Activated naive CD4-positive, alpha-beta T cell (primary cell): ENCODE measurements around the gene RGP1.
A peak's percentile ranks its signal among the peaks of the same experiment; 100 is the strongest.

Experiments used
- DNase-seq, 4 experiments: peaks; one replicate each; lab custom pipeline; 2025; lab: John Stamatoyannopoulos, UW

RGP1 gene

DNA sequence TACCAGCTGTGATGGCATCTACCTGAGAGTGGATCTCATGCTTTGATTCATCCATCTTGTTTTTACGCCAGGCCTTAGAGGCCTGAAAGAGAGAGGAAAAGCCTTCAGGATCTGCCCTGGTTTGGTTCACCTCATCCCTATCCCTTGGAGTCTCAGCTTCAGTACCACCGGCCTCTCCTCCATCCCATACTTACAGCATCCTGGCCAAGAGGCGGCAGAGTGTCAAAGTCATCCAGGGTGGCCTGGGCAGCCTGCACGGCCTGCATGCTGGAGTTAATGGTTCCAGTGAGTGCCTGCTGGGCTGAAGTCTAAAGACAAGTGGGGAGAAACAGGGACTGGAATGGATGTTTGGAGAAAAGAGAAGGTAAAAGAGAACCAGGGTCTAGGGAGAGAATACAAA is 29.5 kb upstream of the RGP1 start:
- no peak for DNase-seq

DNA sequence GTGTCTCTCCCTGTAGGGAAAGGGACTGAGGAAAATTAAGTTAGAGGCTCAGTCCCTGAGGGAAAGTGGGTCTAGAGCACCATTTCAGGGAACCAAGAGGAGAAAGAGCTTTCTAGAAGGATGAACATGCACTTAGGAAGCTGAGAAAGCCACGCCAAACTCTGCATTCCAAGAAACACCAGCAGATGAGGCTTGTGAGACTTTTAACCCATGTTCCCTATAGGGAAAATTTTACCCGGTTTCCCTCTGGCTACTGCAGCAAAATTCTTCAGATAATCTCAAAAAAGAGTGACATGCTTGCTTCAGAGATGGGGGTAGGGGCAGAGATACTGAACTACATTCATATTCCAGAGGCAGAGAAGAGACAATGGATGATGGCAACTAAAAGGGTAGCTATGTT is 25.7 kb upstream of the RGP1 start:
- DNase-seq, result no peak

DNA sequence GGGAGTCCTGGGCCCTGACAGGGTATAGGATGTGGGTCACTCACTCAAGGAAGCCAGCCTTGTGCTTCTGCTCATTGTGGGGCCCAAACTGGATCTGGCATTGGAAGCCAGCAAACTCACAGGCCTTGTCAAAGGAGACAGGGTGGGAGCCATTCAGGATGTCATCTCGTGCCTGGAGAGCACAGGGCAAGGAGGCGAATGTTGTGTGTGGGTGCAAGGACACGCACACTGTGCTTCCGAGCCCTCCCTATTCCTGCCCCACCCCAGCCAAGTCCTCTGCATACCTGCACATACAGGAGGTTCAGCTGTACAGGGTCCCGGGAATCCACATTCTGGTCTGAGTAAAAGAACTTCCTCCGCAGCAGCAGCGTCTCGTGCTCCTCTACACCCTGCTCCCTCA is 25.2 kb upstream of the RGP1 start:
- no peak for DNase-seq

DNA sequence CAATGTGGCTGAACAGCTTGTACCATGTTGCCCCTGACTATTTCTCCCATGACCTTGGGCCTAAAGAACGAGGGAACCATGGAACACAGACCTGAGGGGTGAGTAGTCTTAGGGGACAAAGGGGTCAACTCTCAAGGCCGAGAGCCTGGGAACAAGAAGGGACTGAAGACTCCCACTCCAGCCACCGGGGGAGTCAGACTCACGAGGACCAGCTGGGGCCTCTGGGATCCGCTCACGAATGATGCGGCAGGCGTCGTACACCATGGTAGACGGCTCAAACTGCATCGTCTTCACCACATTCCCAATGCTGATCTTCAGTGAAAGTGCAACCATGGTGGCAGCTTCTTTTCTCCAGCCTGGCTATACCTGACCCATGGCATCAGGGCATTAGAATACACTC is 23.7 kb upstream of the RGP1 start:
- DNase-seq, result no peak

DNA sequence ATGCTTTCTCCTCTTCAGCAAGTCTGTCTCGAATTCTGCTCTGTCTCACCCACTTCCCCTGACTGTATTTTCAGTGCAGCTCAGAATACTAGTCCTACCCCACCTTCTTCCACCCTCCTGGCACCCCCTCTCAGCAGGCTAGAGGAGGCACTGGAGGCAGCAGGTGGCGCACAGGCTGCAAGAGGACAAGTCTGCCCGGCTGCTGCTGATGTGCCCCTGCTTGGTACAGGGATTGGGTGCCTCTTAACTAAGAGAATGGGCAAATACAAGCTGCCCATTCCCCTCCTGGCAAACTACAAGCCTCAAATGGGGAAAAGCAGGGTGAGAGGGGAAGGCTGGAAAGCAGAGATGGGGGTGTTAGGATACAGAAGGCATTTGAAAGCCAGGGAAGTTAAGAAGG is 22.2 kb upstream of the RGP1 start:
- DNase-seq, result peak in 2 of 4 experiments; percentile 12 to 39

DNA sequence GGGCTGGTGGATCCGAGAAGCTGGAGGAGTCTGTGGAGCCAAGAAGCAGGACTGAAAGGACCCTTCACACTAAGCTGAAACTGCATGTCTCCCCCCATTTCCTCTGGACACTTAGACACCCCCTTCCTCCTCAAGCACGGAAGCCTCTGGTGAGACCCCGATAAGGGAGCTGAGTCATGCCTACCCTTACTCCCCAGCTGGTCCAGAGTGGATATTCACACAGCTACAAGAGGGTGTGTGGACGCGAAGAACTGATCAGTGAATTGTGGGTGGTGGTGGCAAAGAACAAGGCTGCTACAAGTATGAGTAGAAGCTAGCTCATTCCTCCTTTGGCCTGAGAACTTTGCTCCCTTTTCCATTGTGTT is 21.4 kb upstream of the RGP1 start:
- DNase-seq, result no peak

DNA sequence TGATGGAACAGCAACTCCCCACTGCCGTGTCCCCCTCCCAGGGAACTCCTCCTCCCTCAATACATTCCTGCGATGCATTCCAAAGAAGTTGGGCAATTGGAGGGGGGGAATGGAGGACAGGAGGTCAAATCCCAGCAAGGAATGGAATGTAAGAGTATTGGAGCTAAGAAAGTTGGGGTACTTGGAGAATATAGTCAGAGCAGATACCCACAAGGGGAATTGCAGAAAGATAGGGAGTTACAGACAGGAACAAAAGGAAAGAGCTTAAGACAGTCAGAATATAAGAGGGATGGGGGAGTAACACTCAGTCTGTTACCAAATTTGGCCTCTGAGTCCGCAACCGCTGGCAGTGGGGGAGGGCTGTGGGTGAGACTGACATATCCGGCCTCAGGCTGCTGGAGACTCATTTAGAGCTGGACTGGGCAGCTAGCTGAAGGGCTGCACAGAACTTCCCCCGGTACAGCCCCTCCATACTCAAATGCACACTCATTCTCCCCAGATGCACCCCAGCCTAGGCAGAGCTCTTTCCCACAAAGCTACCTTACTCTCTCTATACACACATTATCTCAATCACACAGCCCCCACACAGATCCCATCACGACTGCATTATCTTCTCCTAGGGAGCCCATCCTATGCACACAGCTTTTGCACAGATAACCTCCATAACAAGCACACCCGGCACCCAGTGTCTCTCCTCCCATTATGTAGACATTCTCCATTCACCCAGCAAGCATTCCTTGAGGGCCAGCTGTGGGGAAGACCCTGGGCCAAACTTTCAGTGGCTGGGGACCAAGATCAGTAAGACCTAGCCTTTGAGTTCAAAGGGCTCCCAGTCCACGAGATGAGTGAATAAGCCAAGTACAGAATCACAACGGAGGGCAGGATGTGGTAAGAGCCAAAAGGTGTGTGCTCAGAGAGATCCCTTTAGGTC is 20.8 kb upstream of the RGP1 start:
- no peak for DNase-seq

DNA sequence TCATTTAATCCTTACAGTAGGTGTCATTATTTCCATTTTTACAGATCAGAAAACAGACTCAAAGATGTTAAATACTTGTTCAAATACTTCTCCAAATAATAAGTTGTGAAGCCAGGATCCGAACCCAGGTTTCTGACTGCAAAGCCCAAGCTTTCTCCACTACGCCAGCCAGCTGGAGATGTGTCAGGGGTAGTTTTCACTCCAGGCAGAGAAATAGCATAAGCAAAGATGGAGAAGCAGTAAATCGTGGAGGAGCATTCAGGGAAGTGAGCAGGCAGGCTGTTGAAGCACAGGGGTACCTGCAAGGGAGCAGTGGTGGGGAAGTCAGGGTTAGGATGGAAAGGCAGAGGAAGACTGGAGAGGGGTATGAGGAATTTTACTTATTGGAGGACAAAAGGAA is 20.0 kb upstream of the RGP1 start:
- DNase-seq, result no peak

DNA sequence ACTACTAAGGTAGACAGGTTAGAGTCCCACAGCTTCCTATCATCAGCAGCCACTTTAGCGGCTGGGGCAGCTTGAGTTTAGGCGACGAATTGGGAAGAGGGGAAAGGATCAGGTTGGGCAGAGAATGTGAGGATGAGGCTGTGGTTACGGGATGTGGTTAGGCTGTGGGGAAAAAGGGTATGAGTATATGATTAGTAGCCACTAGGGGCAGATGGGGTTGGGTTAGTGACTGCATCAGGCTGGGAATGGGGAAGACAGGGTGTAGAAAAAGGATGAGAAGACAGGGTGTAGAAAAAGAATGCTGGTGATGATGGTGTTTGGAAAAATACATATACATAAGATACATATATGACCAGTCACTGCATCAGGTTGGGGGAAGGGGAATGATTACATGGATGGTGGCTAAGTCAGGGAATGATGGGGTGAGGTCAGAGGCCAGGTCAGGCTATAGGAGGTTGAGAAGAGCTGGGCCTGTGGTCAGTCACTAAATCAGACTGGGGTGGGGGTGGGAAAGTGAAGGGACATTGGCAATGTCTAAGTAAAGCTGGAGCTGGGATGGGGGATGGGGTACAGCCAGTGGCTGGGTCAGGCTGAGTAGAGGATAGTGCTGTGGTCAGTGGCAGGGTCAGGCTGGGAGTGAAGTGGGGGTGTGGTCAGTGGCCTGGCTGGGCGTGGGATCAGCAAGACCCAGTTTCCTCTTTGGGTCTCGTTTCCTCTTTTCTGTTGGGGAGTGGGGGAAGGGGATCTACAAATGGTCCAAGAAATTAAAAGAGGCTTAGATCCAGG is 19.2 kb upstream of the RGP1 start:
- no peak for DNase-seq

DNA sequence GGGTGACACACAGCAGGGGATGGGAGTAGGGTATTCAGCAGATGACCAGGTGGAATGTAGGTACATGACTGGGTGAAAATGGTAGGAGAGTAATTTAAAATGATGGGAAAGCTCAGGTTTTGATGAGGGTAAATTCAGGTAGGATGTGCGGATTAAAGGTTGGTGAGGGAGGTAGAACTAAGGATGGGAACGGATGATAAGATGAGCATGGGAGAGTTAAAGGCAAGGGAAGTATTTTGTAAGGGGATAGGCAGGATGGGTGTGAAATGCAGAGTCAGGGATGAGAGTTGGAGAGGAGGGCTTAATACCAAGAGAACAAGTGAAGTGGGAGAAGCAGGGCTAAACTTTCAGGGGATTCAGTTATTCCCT is 18.6 kb upstream of the RGP1 start:
- DNase-seq, result no peak

DNA sequence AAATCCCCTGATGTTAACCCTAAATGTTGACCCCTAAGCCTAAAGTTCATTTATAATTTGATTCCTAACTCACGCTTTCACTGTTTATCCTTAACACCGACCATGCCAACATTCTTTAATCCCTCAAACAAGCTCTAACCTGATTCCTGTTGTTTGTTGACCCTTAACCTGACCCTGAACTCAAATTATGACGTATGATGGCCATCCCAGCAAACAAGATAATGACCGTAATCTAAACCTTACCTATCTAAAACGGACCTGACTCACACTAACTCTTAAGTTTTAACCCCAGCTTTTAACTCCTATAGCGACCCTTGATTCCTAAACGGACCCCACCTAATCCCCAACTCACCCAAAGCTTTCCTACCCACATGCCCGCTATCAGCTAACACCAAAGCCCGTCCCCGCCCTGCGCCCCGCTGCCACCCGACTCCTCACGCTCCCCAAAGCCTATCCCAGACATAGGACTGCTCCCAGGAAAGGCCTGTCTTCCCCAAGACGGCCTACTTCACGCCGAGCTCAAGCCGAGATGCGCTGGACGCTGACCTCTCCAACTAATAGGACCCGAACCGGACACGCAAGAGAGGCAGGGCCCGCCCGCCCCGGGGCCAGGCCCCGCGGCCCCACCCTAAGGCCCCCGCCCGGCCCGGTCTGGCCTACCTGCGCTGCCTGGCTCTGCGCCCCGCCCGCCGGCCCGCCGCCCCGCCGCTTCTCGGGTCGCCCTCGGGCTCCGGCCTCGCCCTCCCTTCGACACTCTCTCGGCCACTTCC is 17.5 kb upstream of the RGP1 start:
- DNase-seq, result no peak

DNA sequence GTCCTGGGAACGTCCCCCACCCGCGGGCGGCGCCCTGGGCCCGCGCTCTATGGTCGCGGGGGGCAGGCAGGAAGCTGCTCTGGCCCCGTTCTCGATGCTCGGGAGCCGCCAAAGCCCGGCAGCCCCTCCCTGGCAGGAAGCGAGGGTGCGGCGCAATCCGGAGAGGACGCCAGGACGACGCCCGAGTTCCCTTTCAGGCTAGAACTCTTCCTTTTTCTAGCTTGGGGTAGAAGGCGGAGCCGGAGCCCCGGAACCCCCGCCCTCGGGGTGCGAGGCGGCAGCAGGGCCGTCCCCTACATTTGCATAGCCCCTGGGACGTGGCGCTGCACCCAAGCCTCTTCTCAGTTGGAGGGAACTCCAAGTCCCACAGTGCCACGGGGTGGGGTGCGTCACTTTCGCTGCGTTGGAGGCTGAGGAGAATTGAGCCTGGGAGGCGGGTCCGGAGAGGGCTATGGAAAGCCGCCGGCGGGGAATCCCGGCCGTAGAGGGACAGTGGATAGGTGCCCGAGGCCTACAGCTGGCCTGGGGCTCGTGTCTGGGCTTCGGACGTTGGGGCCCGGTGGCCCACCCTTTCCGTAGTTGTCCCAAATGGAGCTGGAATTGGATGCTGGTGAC is 16.8 kb upstream of the RGP1 start, which contains the start of the genes CREB3 and TLN1:
Gene CREB3 (plus strand): TSS at position 482 of the 615 bp plus-strand sequence. CDS start 107 bp downstream, at position 589.
Gene TLN1 (minus strand): TSS at position 11 of the 615 bp plus-strand sequence. CDS start 6,501 bp downstream, outside the sequence.
- DNase-seq, result peak; percentile 83 to 96 (median 92)

DNA sequence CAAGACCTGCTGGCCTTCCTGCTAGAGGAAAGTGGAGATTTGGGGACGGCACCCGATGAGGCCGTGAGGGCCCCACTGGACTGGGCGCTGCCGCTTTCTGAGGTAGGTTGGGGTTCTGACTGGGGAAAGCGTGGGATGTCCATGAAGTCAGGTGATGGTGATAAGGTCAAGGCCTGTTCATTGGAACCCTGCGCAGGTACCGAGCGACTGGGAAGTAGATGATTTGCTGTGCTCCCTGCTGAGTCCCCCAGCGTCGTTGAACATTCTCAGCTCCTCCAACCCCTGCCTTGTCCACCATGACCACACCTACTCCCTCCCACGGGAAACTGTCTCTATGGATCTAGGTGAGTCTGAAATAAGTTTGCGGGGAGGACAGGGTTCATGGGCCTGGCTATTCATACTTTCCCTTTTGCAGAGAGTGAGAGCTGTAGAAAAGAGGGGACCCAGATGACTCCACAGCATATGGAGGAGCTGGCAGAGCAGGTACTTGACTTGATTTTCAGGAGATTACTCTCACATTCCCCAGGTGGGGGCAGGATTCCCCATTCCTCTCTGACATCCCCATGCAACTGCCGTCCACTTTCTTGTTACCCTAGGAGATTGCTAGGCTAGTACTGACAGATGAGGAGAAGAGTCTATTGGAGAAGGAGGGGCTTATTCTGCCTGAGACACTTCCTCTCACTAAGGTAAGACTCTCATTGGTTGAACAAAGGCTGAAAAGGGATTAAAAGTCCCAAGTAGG is 16.1 kb upstream of the RGP1 start:
- DNase-seq, result no peak

DNA sequence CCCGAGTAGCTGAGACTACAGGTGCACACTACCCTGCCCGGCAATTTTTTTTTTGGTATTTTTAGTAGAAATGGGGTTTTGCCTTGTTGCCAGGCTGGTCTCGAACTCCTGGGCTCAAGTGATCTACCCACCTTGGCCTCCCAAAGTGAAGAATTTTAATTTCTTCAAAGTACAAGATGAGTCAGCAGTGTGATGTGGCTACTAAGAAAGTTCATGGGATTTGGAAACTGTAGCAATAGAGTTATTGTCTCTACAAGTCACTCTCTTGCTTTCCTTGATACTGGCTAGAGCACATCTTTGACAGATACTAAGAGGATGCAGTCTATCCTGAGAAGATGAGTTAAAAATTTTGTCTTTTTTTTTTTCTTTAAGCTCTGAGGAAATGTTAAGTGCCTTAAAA is 15.0 kb upstream of the RGP1 start:
- no peak for DNase-seq

DNA sequence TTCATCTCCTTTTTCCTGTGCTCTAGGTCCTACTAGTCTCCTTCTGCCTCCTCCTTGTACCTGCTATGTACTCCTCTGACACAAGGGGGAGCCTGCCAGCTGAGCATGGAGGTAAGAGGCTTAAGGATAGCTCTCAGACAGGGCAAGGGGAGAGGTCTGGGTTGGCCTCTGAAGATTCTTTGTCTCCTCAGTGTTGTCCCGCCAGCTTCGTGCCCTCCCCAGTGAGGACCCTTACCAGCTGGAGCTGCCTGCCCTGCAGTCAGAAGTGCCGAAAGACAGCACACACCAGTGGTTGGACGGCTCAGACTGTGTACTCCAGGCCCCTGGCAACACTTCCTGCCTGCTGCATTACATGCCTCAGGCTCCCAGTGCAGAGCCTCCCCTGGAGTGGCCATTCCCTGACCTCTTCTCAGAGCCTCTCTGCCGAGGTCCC is 12.9 kb upstream of the RGP1 start:
- DNase-seq, result peak in 2 of 4 experiments; percentile 11 to 40

DNA sequence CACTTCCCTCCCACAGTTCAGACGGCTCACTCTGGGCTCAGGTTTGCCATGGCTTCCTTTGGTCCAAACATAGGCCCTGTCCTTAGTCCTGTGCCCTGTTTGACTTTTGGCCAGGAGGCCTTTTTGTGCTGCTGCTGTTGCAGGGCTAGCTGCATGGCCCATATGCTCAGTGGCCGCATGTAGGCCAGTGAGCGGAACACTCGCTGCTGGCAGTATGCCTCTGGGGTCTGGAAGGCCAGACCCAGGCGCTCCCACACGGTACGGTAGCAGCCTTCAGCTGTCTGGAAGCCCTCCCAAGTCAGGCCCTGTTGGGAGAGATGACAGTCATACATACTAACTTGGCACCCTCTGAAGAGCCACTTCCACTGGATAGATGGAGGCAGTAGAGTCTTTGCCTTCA is 11.9 kb upstream of the RGP1 start:
- DNase-seq, result no peak

DNA sequence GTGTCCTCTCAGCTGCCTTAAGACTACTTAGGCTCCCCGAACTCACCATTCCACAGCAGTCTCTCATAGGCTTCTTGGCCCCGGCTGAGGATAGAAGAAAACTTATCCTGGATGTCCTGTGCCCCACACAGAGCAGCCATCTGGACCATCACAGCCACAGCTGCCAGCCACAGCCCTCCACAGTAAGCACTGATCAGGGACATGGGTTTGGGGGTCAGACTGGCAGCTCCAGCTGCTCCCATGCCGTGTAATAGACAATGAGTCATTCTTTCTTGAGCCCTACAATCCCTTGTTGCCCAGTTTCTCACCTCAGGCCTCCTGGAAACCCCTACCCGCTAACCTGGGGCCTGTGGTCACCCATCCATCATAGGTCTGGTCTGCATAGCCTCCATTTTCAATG is 10.9 kb upstream of the RGP1 start:
- no peak for DNase-seq

DNA sequence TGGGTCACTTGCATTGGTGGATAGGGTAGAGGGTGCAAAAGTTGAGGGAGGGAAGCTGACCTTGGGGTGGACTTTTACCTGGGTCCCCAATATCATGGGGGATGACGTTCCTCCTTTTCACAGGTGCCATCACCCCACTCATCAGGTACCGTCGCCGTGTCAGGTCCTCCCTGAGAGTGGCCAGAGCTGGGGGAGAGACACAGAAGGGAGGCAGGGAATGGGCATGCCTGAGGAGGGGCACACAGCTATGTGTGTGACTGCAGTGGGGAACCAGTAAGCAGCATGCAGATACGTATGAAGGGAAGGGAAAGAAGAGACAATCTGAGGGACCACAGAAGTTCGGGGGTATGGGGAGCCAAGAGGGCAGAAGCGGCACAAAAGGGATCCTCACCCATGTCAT is 10.2 kb upstream of the RGP1 start:
- no peak for DNase-seq

DNA sequence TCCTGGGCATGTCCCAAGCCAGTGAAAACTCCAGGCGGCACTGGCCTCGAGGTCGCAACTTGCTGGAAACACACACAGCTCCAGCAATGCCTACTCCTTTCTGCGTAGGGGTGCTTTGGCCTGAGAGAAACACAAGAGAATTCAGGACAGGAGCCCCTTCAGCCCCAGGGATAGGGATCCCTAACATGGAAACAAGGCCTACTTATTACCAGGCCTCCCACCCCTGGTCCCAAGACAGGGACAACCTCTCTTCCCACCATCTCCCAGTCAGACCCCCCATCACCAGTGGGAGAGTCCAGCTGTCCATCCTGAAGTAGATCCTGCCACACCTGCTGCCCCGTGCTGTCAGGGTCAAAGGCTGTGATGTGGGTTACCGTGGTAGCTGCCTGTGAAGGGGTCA is 8.8 kb upstream of the RGP1 start:
- DNase-seq, result no peak

DNA sequence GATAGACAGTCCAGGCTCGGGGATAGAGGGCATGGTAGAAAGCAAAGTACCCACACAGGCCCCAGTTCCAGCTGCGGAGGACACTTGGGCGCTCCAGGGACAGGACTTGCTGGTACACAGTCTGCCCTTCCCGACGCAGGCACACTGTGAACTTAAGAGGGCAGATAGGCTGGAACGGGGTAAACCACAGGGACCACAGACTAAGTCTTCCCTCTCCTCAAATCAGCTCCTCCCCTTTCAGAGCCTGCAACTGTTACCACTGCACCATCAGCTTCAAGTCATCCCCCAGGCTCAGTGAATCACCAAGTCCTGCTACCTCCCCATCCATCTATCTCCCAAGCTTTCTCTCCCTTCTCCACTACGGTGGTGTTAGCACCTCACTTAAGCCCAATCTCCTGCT is 7.3 kb upstream of the RGP1 start:
- no peak for DNase-seq

DNA sequence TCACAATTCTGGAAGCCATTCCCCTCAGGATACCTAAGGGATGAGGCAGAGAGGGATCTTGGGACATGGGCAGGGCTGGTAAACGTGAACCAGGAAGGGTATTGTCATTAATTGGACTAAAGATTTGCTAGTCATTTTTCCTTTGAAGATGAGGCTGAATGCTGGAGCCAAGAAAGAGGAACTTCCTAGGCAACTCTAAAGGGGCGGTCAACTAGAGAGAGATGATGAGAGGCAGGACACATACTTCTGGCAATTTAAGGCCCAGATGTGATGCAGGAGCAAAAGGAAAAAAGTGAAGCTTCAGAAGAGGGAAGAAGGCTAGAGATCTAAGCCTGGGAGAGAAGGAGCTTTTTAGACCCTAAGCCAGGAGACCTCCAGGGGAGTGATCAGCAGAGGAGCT is 5.6 kb upstream of the RGP1 start:
- DNase-seq, result no peak
